ENCODE measurements around the gene NAA40.

GRCh38 chr11:63907808-63908530 lies 30.8 kb upstream of the NAA40 start:
- TF ChIP-seq FOXA1 (IDR thresholded peaks at IDR 0.05) (no peak), ARNT (IDR thresholded peaks at IDR 0.05) (no peak), FOXM1 (IDR thresholded peaks at IDR 0.05; ENCODE audit: borderline replicate concordance) (no peak), SUZ12 (IDR thresholded peaks at IDR 0.05) (no peak), ZNF384 (IDR thresholded peaks at IDR 0.05) (no peak), SP1 (IDR thresholded peaks at IDR 0.05) (no peak)

Data from HEK293T (cell line).